Esophagus (tissue), 2 donors: Measurements from ENCODE around the gene MMP12. TPM values are rescaled to one million over a fixed set of nuclear protein-coding genes. Genes with fewer than 3 reads are reported as not detected.
"Not testable (repeated sequence)": the region's sequence is repeated elsewhere in the genome, so short reads cannot be mapped to it uniquely, and the experiment has no call there.

ENCODE experiments used
- H3K27ac ChIP-seq, 2 donors: one replicate each; pipeline ENCODE4 v1.5.1; 2013; ENCODE audit warnings: low read depth in 2 of 2, mild to moderate bottlenecking in 2 of 2, inconsistent platforms in 1 of 2, low read length in 1 of 2, moderate library complexity in 1 of 2
- H3K27me3 ChIP-seq, 2 donors: one replicate each; pipeline ENCODE4 v1.6.1; 2013; ENCODE audit warnings: low read length in 2 of 2, control low read depth in 1 of 2, mild to moderate bottlenecking in 1 of 2; ENCODE audit not compliant: insufficient read depth in 2 of 2, control insufficient read depth in 1 of 2
- H3K36me3 ChIP-seq, 2 donors: one replicate each; pipeline ENCODE4 v1.6.1; 2013; ENCODE audit warnings: low read length in 1 of 2; ENCODE audit not compliant: control insufficient read depth in 2 of 2, insufficient read depth in 2 of 2
- H3K4me1 ChIP-seq, 2 donors: one replicate each; pipeline ENCODE4 v1.6.1; 2013; ENCODE audit warnings: low read length in 1 of 2; ENCODE audit not compliant: control insufficient read depth in 2 of 2, insufficient read depth in 2 of 2
- H3K4me3 ChIP-seq, 2 donors: one replicate each; pipeline ENCODE4 v1.5.1; 2013; ENCODE audit warnings: low read length in 2 of 2, mild to moderate bottlenecking in 2 of 2, low read depth in 1 of 2, moderate library complexity in 1 of 2
- H3K9me3 ChIP-seq, 2 donors: one replicate each; pipeline ENCODE4 v1.6.1; 2013; ENCODE audit warnings: mild to moderate bottlenecking in 2 of 2, low read depth in 1 of 2, low read length in 1 of 2, moderate library complexity in 1 of 2; ENCODE audit not compliant: control insufficient read depth in 2 of 2, insufficient read depth in 1 of 2
- WGBS, 2 donors: extraction: QIAGEN DNeasy Blood & Tissue Kit; methylation state at CpG; one replicate each; pipeline ENCODE4 v1.1.7; 2013; 5-methylcytosine and 5-hydroxymethylcytosine counted together
- polyA plus RNA-seq, 2 donors: library from polyadenylated mRNA; stranded (reverse); fragments of 200-250 nt; gene quantifications; one replicate each; pipeline ENCODE4 v1.2.3, GENCODE V29; 2013
- donor health status: healthy with polysubstance abuse.
- donor health status: Bipolar disorder and iron deficiency.

Gene MMP12
- polyA plus RNA-seq, 2 donors = 0.62 TPM; not detected in 1

- no peaks in the 10 kb centered on the region for H3K27me3 ChIP-seq
- 58 to 75% methylated on average over 2 of the region's 2 CpGs for WGBS, 2 donors
- H3K9me3 ChIP-seq = peaks cover 0 to 2% of the 10 kb centered on the region in 2 donors
- no peaks in the 10 kb centered on the region for H3K4me1 ChIP-seq
- H3K4me3 ChIP-seq = no peak overlapping the region
- H3K27ac ChIP-seq = no peak overlapping the region
- H3K36me3 ChIP-seq = no peaks in the 10 kb centered on the region
These were observed 25.6 kb upstream of the MMP12 start for GRCh38 chr11:102900346-102900745.

GRCh38 chr11:102891736-102892135, 17.0 kb upstream of the MMP12 start:
- WGBS, 2 donors = 97% methylated on average over 1 of the region's 1 CpG
- H3K27me3 ChIP-seq = no peaks in the 10 kb centered on the region

GRCh38 chr11:102886999-102887398, 12.2 kb upstream of the MMP12 start:
- Histone ChIP-seq H3K4me3 (no peak overlapping the region), H3K36me3 (no peaks in the 10 kb centered on the region), H3K9me3 (no peaks in the 10 kb centered on the region), H3K27ac (no peak overlapping the region), H3K4me1 (no peaks in the 10 kb centered on the region), H3K27me3 (no peaks in the 10 kb centered on the region)
- 75 to 80% methylated on average over 6 of the region's 6 CpGs for WGBS, 2 donors

More at GRCh38 chr11:102891736-102892135, 17.0 kb upstream of the MMP12 start:
- Histone ChIP-seq H3K9me3 (peaks cover 0 to 6% of the 10 kb centered on the region in 2 donors), H3K36me3 (no peaks in the 10 kb centered on the region), H3K27ac (no peak overlapping the region), H3K4me1 (no peaks in the 10 kb centered on the region), H3K4me3 (no peak overlapping the region)

GRCh38 chr11:102883141-102883540, 8.4 kb upstream of the MMP12 start:
- Histone ChIP-seq H3K27ac (no peak overlapping the region), H3K9me3 (no peaks in the 10 kb centered on the region), H3K36me3 (no peaks in the 10 kb centered on the region), H3K4me3 (no peak overlapping the region), H3K4me1 (no peaks in the 10 kb centered on the region), H3K27me3 (no peaks in the 10 kb centered on the region)
- 75 to 79% methylated on average over 3 of the region's 3 CpGs for WGBS, 2 donors

- H3K27ac ChIP-seq = no peak overlapping the region
- no peaks in the 10 kb centered on the region for H3K4me1 ChIP-seq
- H3K36me3 ChIP-seq = no peaks in the 10 kb centered on the region
- H3K27me3 ChIP-seq = no peaks in the 10 kb centered on the region
- H3K4me3 ChIP-seq = no peak overlapping the region
- 79 to 83% methylated on average over 4 of the region's 4 CpGs for WGBS, 2 donors
- H3K9me3 ChIP-seq = no peaks in the 10 kb centered on the region
These were observed 7.7 kb upstream of the MMP12 start for GRCh38 chr11:102882389-102883024.

GRCh38 chr11:102879801-102880200, 5.0 kb upstream of the MMP12 start:
- 84% methylated on average over 5 of the region's 5 CpGs for WGBS, 2 donors
- Histone ChIP-seq H3K27me3 (no peaks in the 10 kb centered on the region), H3K4me3 (no peak overlapping the region)

GRCh38 chr11:102878595-102878994, 3.8 kb upstream of the MMP12 start:
- 87 to 88% methylated on average over 2 of the region's 2 CpGs for WGBS, 2 donors

More at GRCh38 chr11:102879801-102880200, 5.0 kb upstream of the MMP12 start:
- Histone ChIP-seq H3K9me3 (no peaks in the 10 kb centered on the region), H3K36me3 (no peaks in the 10 kb centered on the region), H3K27ac (no peak overlapping the region), H3K4me1 (no peaks in the 10 kb centered on the region)

GRCh38 chr11:102869354-102869964, 5.3 kb downstream of the MMP12 start:
- WGBS, 2 donors = 64 to 67% methylated on average over 8 of the region's 8 CpGs
- not testable (repeated sequence) for H3K4me1 ChIP-seq, H3K4me3 ChIP-seq, H3K27ac ChIP-seq, H3K36me3 ChIP-seq, H3K27me3 ChIP-seq, H3K9me3 ChIP-seq

More at GRCh38 chr11:102878595-102878994, 3.8 kb upstream of the MMP12 start:
- Histone ChIP-seq H3K27ac (no peak overlapping the region), H3K4me3 (no peak overlapping the region), H3K9me3 (no peaks in the 10 kb centered on the region), H3K4me1 (no peaks in the 10 kb centered on the region), H3K36me3 (no peaks in the 10 kb centered on the region), H3K27me3 (no peaks in the 10 kb centered on the region)

GRCh38 chr11:102868339-102868738, 6.4 kb downstream of the MMP12 start:
- Histone ChIP-seq H3K36me3 (no peaks in the 10 kb centered on the region), H3K9me3 (no peaks in the 10 kb centered on the region)
- WGBS, 2 donors = 77 to 78% methylated on average over 3 of the region's 3 CpGs

GRCh38 chr11:102864724-102865123, 10.1 kb downstream of the MMP12 start:
- H3K27ac ChIP-seq = no peak overlapping the region
- H3K4me3 ChIP-seq = no peak overlapping the region
- H3K4me1 ChIP-seq = no peaks in the 10 kb centered on the region
- H3K36me3 ChIP-seq = no peaks in the 10 kb centered on the region
- no peaks in the 10 kb centered on the region for H3K9me3 ChIP-seq
- no peaks in the 10 kb centered on the region for H3K27me3 ChIP-seq
- 86 to 95% methylated on average over 1 of the region's 1 CpG for WGBS, 2 donors

More at GRCh38 chr11:102868339-102868738, 6.4 kb downstream of the MMP12 start:
- Histone ChIP-seq H3K27me3 (no peaks in the 10 kb centered on the region), H3K4me1 (no peaks in the 10 kb centered on the region), H3K4me3 (no peak overlapping the region), H3K27ac (no peak overlapping the region)
